CMK (cell line): ENCODE measurements around the gene C4orf46.
"Not testable (repeated sequence)": the region's sequence is repeated elsewhere in the genome, so short reads cannot be mapped to it uniquely, and the experiment has no call there.

Experiments
- DNase-seq: peaks from one replicate; pipeline ENCODE4 v3.0.0-alpha.2; 2010; ENCODE audit warnings: low read depth

C4orf46 gene

GRCh38 chr4:158671665-158671914 is at the start of gene C4orf46:
C4orf46 (minus strand) TSS chr4:158671887; CDS start chr4:158671801, 86 bp downstream.
- DNase-seq, result no peak

DNA sequence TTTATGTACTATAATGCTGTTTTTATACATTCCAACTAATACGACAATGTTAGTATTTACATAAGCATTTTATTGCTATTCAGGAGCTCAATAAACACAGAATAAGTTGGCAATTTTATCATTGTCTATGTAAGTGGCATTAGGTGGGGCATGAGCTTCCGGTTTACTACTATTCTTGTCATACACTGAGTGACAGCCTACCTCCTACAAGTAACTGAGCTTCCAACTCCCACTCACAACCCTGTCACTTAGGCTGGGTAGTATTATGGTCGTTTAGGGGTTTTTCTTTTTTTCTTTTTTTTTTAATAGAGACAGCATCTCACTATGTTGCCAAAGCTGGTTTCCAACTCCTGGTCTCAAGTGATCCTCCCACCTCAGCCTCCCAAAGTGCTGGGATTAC is 44.1 kb upstream of the C4orf46 start:
- DNase-seq, result no peak

DNA sequence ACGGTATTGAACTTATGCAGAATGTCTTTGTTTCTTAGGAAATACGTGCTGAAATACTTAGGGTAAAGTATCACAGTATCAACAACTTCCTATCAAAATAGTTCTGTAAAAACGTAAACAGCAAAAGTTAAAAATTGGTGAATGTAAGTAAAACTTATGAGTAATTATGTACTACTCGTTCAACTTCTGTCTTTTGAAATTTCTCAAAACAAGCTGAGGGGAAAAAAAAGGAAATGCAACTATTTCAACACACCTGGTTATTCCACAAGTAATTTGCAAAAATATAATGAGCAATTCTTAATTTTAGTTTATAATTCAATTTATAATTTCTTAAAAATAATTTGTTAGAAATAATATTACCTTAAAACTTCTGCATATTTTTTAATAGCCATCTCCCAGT is 43.2 kb upstream of the C4orf46 start:
- DNase-seq, result no peak

DNA sequence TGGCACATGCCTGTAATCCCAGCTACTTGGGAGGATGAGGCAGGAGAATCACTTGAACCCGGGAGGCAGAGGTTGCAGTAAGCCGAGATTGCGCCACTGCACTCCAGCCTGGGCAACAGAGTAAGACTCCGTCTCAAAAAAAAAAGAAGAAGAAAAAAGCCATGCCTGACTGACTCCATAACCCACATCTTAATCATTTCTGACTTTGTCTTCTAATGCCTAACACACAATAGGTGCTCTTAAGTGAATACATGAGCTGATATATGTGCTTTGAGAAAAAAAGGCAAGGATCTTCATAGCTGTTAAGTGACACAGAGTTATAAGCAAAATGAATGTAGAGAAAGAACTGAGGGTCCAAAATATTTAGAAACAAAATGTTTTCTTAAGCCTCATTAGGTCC is 40.9 kb upstream of the C4orf46 start:
- DNase-seq, result not testable (repeated sequence)

DNA sequence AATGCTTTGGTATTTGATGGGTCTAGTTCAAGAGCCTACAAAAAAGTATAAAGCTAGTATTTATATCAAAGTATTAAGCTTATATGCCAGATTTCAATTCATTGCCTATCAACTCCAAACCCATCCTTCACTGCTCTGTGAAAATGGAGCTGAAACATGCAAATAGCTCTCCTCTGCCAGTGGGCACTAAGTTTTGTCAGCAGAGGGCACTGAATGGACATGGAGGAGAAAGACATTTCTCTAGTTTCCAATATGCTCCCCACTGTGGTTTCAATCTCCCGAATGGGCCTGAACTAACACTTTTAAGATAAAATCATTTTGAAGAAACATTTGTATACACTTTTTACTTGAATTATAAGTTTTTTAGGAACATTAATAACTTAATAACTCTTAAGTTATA is 39.1 kb upstream of the C4orf46 start:
- no peak for DNase-seq

- no peak for DNase-seq
Observed at GRCh38 chr4:158704274-158704673, 32.6 kb upstream of the C4orf46 start.

DNA sequence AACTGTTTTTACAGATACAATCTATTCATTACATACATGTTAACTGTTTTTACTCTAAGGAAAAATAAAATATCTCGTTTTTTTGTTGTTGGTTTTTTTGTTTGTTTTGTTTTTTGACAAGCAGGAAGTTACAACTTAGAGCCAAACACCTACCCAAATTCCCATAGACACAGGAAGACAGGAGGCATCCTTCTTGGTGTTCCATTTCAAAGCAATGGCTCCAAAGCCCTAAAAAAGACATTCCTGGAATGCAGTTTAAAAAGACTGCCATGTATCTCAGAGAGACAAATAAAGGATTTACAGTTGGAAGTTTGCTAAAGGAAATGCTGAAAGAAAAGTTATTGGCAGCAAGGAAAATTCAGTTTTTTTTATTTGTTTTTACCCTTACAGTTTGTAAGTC is 17.1 kb upstream of the C4orf46 start:
- DNase-seq, result no peak

- no peak for DNase-seq
Observed at GRCh38 chr4:158682066-158682465, 10.4 kb upstream of the C4orf46 start.

GRCh38 chr4:158681629-158682028 is 9.9 kb upstream of the C4orf46 start:
- no peak for DNase-seq

GRCh38 chr4:158678767-158679166 is 7.1 kb upstream of the C4orf46 start:
- DNase-seq, result no peak

- DNase-seq, result no peak
Observed at GRCh38 chr4:158676076-158676475, 4.4 kb upstream of the C4orf46 start.

DNA sequence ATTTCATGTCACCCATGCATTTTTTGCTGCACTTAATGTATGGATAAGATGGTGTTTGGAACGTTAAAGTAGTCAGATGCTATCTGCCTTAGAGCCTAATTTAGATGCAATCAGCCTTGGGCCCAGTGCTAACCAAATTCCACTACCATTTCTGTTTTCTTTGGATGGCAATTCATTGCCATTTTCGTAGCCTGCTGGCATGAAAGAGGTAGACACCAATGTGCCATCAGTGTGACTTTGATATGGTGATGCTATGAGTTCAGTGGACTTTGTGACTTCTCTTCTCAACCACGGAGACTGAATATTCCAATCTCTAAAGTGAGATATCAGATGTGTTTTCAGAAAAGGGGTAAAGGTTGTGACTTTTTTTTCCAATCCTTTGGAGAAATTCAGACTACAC is 1.9 kb upstream of the C4orf46 start:
- no peak for DNase-seq

GRCh38 chr4:158671915-158672806 is 474 bp upstream of the C4orf46 start, which contains the start of gene ETFDH:
ETFDH (plus strand) TSS chr4:158672296; CDS start chr4:158672457, 161 bp downstream.
- peak; percentile 97 for DNase-seq

DNA sequence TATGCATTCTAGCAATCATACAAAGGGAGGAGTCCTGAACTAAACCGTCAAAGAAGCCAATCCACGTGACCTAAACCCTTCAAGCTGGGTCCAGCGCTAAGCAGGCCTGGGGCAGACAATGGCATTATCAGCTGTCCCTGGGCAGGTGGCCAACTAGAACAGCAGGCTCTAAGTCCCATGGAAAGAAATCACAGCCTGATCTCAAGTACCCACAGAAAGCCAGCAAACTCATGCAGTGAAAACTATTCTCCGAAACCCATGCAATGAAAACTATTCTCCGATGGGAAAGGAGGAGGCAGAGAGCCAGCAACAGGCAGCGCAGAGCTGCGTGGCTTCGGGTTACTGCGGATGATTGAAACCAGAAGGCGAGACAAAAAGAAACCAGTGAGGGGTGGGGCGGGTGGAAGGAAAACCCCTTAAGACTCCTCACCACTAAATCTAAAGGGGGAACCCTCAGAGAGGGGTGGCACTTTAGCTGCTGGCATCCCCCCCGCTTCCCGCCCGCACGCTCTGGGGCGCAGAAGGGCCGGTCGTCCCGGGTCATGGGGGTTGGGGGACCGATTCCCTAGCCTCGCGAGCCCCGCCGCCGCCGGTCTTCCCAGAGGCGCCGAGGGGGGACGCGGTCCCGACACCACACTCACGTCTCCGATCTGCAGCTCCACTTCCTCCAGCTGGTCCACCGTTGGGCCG is 567 bp downstream of the C4orf46 start:
- DNase-seq, result peak; percentile 26

- no peak for DNase-seq
Observed at GRCh38 chr4:158669310-158669709, 2.4 kb downstream of the C4orf46 start.

DNA sequence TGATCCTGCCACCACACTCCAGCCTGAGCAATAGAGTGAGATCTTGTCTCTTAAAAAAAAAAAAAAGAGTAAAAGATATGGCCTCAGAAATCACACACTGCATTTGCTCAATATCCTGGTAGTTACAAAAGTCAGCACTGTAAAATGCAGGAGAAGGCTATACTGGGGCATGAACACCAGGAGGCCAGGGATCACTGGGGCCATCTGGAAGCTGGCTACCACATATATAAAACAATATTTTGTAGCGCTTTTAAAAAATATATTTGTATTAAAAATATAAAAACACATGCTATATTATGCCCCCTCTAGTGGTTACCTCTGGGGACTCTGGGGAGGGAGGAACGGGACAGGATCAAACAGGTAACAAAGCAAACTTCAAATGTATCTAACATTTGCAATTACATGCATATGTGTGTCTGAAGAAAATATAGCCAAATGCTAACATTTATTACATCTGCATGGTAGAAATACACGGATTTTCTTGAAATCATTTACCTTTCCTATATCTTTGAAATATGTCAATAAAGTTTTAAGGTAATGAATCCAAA is 4.0 kb downstream of the C4orf46 start:
- peak; percentile 38 for DNase-seq

DNA sequence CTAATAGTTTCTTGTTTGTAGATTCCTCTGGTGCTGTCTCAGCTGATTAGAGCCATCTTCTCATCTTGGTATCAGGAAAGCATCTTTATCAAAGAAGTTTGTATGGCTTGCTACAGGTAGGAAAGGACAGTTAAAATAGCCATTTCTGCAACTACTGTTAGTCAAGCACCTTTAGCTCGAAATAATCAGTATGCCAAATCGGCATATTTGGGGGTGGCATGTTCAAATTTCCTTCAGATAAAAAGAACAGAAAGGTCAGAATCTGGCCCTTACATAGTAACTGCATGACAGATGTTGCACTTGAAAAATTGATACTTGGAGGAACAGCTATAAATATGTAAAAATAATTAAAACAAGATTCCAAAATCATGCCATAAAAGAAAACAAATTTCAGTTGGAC is 4.8 kb downstream of the C4orf46 start:
- no peak for DNase-seq

DNA sequence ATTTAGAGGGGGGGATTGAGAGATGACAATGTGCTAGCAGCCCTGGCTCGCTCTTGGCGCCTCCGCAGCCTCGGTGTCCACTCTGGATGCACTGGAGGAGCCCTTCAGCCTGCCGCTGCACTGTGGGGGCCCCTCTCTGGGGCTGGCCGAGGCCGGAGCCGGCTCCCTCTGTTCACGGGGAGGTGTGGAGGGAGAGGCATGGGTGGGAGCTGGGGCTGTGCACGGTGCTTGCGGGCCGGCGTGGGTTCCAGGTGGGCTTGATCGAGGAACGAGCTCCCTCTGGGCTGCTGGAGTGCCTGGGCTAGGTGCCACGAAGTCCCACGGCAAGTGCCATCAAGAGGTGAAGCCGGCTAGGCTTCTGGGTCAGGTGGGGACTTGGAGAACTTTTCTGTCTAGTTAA is 6.9 kb downstream of the C4orf46 start:
- no peak for DNase-seq

DNA sequence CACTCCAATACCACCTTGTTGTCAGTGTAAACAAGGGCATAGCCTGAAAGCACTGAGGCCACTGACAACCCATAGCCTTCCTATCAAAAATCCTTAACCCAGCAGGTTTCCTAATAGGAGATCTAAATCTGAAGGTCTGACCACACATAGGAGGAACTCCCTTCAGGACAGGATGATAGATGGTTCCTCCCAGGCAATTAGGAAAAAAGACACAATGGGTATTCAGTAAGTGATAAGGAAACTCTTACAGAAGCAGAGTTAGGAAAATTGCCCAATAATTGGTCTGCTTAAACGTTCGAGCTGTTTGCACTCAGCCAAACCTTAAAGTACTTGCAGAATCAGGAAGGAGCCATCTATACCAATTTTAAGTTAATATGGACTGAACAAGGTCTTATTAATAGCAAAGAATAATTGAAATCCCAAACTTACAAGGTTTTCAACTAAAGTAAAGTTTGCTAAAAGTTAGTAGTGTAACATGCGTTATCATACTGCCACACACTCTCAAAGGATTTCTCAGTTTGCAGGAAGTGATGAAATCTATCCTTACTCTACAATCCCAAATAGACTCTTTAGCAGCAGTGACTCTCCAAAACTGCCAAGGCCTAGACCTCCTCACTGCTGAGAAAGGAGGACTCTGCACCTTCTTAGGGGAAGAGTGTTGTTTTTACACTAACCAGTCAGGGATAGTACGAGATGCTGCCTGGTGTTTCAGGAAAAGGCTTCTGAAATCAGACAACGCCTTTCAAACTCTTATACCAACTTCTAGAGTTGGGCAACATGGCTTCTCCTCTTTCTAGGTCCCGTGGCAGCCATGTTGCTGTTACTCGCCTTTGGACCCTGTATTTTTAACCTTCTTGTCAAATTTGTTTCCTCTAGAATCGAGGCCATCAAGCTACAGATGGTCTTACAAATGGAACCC is 7.7 kb downstream of the C4orf46 start:
- peak; percentile 93 for DNase-seq

- DNase-seq, result peak; percentile 27
Observed at GRCh38 chr4:158663255-158663654, 8.4 kb downstream of the C4orf46 start.

GRCh38 chr4:158657291-158657690 is 14.4 kb downstream of the C4orf46 start:
- no peak for DNase-seq

DNA sequence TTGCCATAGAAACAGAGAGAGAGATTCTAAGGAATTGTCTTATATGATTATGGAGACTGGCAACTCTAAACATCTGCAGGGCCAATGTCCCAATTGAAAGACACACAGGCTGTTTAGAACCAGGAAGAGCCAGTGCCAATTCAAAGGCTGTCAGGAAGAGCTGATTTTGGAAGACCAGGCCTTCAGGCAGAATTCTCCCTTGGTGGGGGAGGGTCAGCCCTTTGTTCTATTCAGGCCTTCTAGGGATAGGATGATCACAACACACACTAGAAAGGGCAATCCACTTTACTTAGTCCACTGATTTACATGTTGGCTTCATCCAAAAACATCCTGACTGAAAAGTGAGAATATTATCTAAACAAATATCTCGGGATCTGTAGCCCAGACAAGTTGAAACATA is 15.2 kb downstream of the C4orf46 start:
- no peak for DNase-seq
